ENCODE results near the gene TRHDE. TPM values are rescaled to one million over a fixed set of nuclear protein-coding genes. Genes with fewer than 3 reads are reported as not detected.
"Not testable (repeated sequence)": the region's sequence is repeated elsewhere in the genome, so short reads cannot be mapped to it uniquely, and the experiment has no call there.

Gene TRHDE
- total RNA-seq, 1 experiment from 2014 or later = 0.26 TPM

DNA sequence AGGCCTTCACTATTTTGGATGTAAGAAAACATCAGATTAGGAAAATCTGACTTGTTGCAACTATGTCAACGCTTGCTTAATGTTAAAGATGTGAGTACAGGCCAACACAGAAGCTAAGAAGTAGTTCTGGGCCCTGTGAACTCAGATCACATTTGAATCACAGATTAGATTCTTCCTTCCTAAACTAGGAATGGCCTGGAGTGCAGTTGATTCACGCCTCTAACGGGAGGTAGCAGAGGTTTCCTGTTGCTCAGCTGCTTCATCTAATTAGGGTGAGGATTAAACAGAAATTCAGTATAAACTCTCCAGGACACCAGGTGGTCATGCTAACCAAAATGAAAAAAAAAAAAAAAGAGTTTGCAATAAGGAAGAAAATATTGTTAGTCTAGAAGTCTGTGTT lies 314.3 kb downstream of the TRHDE start:
- peak; percentile 41 to 72 for DNase-seq
- no peaks in the 10 kb centered on the region for H3K27me3 ChIP-seq
- no peak overlapping the region for H3K4me3 ChIP-seq
- no peaks in the 10 kb centered on the region for H3K36me3 ChIP-seq
- H3K27ac ChIP-seq = peak overlapping the region; percentile 33
- H3K4me1 ChIP-seq = peaks cover 13% of the 10 kb centered on the region
- no peaks in the 10 kb centered on the region for H3K9me3 ChIP-seq (replicated peaks)

DNA sequence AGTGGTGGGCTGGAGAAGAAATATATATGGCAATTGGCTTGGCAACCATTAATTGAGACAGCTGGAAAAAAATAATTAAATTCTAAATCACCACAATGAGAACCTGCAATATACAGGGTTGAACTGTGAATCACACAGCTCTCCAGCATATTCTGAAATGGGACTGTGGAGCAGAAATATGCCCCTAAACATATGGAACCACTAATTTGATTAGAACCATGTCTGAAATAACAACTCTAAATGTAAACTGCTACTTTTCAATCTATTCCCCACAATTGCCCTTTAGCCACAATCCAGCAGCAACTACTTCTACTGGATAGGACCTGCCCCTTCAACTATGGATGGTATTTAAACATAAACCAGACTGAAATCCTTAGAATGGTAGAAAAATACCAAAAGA lies 330.4 kb downstream of the TRHDE start:
- no peaks in the 10 kb centered on the region for H3K4me1 ChIP-seq
- H3K36me3 ChIP-seq = no peaks in the 10 kb centered on the region
- no peak overlapping the region; the same call in 1 of the 2 replicates for H3K27ac ChIP-seq
- H3K27me3 ChIP-seq = no peaks in the 10 kb centered on the region
- peak in 1 of 2 experiments; percentile 16 for DNase-seq
- no peak overlapping the region for H3K4me3 ChIP-seq
- H3K9me3 ChIP-seq (replicated peaks) = 0 out of 2 replicates have a peak, but pooled peaks cover 4% of the 10 kb centered on the region

DNA sequence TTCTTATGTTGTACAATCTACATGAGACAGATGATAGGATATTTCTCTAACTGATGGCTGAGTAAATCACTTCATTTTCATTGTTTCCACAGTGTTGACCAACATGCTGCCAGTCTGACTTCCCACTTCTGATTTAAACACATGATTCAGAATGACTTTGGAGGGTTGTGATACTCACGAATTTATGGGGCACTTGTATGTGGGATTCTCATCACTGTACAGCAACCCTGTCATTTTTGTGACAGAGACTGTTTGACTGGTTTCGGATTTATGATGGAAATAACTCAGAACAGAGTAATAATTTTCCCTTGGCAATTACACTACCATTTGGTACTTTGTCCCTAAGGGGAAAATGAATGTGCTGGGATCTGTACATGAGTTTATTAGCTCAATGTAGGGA lies 333.8 kb downstream of the TRHDE start:
- Histone ChIP-seq H3K4me1 (no peaks in the 10 kb centered on the region), H3K27me3 (no peaks in the 10 kb centered on the region), H3K36me3 (no peaks in the 10 kb centered on the region), H3K9me3 (replicated peaks) (0 out of 2 replicates have a peak, but pooled peaks cover 4% of the 10 kb centered on the region), H3K4me3 (no peak overlapping the region), H3K27ac (no peak overlapping the region)
- no peak for DNase-seq

DNA sequence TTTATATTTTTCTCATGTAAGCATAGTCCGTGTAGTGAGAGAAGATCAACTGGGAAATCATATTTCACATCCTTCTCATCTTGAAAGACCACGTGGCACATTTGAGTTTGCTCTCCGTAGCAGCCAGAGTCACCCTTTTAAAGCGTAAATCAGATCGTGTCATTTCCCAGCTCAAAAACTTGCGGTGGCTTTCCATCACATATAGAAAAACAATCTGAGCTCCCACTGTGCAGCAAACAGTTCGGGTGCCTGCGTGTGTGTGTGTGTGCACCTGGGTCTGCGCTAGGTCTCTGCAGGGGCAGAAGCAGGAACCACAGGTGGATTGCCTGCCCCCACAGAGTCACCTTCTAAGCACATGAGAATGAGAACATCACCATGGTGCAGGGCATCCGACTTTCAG lies 338.2 kb downstream of the TRHDE start:
- no peaks in the 10 kb centered on the region for H3K27me3 ChIP-seq
- H3K9me3 ChIP-seq (replicated peaks) = no peaks in the 10 kb centered on the region
- no peak for DNase-seq
- no peak overlapping the region for H3K4me3 ChIP-seq
- no peak overlapping the region for H3K27ac ChIP-seq
- no peaks in the 10 kb centered on the region for H3K36me3 ChIP-seq
- no peaks in the 10 kb centered on the region for H3K4me1 ChIP-seq

DNA sequence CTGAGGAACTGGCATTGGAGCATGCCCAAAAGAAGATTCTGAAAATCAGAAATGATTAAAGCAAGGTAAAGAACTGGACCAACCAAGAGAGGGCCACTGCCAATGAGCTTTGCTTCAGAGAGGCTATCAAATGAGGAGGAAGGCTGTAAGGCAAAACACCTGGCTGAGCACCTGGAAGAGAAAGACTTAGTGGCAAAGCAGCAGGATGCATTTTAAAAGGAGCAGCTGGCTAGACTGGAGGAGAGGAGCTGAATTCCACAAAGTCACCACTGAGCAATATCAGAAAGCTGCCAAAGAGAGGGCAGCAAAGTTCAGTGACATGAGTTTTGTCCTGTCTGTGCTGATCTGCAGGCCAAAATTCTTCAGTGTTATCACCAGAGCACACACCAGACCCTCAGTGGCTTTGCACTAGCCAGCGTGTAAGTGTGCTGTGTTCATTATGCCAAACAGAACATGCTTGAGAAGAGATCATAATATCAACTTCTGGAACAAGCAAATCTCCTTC lies 338.7 kb downstream of the TRHDE start:
- no peaks in the 10 kb centered on the region for H3K36me3 ChIP-seq
- no peaks in the 10 kb centered on the region for H3K9me3 ChIP-seq (replicated peaks)
- H3K4me3 ChIP-seq = no peak overlapping the region
- no peak overlapping the region for H3K27ac ChIP-seq
- H3K4me1 ChIP-seq = no peaks in the 10 kb centered on the region
- no peaks in the 10 kb centered on the region for H3K27me3 ChIP-seq
- DNase-seq = no peak

DNA sequence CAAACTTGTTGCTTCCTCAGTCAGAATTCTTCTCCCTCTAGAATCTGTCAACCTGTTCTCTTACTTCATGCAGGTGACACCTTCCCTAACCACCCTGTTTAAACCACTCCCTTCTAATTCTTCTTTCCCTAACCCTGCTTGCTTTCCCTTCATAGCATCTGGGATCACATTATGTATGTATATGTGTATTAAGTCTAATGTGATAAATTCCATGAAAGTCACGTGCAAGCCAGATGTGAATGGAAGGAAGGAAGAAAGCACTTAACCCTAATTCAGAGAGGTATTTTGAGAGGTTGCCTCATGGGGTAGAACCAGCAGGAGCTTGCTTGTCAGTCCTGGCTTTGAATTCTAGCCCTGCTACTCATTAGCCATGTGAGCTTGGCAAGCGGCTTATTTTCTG lies 340.0 kb downstream of the TRHDE start:
- Histone ChIP-seq H3K36me3 (no peaks in the 10 kb centered on the region), H3K27ac (no peak overlapping the region), H3K4me3 (no peak overlapping the region), H3K27me3 (no peaks in the 10 kb centered on the region), H3K9me3 (replicated peaks) (no peaks in the 10 kb centered on the region), H3K4me1 (no peaks in the 10 kb centered on the region)
- DNase-seq = no peak

DNA sequence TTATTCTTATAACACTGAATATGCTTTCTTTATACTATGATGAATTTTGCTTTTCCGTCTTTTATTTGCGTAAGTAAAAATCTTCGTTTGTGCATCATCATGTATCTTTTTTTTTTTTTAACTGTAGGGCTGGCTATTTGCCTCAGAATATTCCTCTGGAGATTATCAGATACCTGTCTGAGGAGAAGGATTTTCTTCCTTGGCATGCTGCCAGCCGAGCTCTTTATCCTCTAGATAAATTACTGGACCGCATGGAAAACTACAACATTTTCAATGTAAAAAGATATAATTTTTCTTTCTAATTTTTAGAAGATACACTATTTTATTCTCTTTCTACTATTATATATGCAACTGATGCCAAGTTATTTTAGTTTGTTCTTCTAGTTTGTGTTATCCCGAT lies 346.6 kb downstream of the TRHDE start:
- no peaks in the 10 kb centered on the region for H3K36me3 ChIP-seq
- no peaks in the 10 kb centered on the region for H3K4me1 ChIP-seq
- H3K27me3 ChIP-seq = no peaks in the 10 kb centered on the region
- H3K27ac ChIP-seq = no peak overlapping the region
- H3K9me3 ChIP-seq (replicated peaks) = no peaks in the 10 kb centered on the region
- no peak overlapping the region for H3K4me3 ChIP-seq
- DNase-seq = no peak

DNA sequence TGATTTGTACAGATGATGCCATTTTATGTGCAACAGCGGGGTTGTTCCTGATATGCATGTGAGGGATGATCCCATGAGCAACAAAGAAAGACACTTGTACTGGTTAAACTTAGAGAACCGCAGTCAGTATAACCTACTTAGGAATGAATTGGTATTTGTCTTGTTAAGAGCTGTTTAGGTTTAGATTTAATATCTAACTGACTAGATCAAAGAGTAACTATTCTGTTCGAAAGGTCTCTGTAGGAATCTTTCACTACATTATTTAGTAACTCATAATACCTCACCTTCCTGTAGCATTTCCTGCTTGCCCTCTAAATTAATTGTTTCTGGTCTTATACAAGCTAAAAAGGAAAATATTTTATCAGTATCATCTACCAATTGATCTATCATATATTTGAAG lies 350.4 kb downstream of the TRHDE start:
- Histone ChIP-seq H3K27me3 (no peaks in the 10 kb centered on the region), H3K9me3 (replicated peaks) (no peaks in the 10 kb centered on the region), H3K36me3 (no peaks in the 10 kb centered on the region), H3K4me1 (no peaks in the 10 kb centered on the region), H3K27ac (no peak overlapping the region), H3K4me3 (no peak overlapping the region)
- no peak for DNase-seq

DNA sequence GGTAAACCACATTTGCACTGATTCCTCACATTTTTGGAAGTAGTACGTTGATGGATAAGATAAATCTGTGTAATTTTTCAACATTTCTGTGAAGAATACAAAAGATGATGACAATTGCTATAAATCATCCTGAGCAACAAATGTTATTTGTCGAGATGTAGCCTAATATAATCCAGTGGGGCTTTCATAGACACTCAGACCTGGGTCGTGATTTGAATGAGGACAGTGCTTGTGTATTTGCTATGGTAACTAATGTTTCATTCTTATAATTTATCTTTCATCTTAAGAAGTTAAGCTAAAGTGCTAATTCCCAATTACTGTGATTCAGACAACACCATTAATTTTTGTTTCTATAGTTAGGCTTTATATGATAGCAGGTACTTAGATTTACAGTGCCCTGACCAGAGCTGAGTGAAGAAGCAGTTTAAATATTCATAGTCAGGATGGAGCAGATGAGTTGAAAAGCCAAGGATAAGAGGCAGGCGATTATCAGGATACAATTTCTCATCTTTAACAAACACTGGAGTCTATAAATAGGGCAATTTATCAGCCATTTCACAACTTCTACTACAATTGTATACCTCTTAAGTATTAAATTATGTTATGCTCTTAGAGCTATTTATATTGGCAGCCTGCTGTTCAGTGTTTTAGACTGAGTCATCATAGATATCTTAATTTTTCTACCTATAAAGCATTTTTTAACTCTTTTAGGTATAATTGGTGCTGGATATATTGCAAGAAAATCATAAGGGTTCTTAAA lies 359.9 kb downstream of the TRHDE start:
- H3K4me1 ChIP-seq = no peaks in the 10 kb centered on the region
- no peaks in the 10 kb centered on the region for H3K36me3 ChIP-seq
- H3K27ac ChIP-seq = no peak overlapping the region
- DNase-seq = no peak
- no peaks in the 10 kb centered on the region for H3K9me3 ChIP-seq (replicated peaks)
- H3K27me3 ChIP-seq = no peaks in the 10 kb centered on the region
- H3K4me3 ChIP-seq = no peak overlapping the region

DNA sequence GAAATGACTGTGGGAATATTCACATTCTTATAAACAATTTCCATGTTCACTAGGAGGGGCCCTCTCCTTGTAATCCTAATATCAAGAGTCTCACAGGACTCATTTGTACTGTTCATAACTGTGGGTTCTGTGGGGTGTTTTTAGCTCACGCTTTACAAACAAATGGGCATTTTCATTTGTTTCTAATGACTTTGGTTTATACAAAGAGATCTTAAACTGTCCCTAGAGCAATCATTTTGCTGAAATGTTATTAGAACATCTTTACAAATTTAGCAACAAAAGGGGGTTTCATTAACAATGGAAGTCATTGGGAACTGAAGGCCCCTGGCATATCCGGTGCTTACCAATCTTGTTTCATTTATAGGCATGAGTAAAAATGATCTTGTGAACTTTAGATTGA lies 370.5 kb downstream of the TRHDE start:
- H3K9me3 ChIP-seq (replicated peaks) = no peaks in the 10 kb centered on the region
- no peaks in the 10 kb centered on the region for H3K36me3 ChIP-seq
- 0 out of 2 replicates have a peak, but pooled peaks cover 4% of the 10 kb centered on the region for H3K4me1 ChIP-seq
- DNase-seq = no peak
- H3K4me3 ChIP-seq = no peak overlapping the region
- no peak overlapping the region for H3K27ac ChIP-seq
- H3K27me3 ChIP-seq = no peaks in the 10 kb centered on the region

DNA sequence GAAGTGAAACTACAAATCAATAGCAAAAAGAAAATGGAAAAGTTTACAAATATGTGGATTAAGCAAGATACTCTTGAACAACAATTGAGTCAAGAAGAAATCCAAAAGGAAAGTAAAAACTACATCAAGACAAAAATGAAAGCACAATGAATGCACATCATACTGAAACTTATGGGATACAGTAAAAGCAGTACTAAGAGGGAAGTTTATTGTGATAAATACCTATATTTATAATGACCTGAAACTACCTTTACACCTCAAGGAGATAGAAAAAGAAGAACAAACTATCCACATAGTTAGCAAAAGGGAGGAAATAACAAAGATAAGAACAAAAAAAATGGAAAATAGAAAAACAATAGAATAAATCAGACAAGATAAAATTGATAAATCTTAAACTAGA lies 375.0 kb downstream of the TRHDE start:
- Histone ChIP-seq H3K36me3 (no peaks in the 10 kb centered on the region), H3K27me3 (no peaks in the 10 kb centered on the region), H3K4me3 (no peak overlapping the region), H3K27ac (no peak overlapping the region), H3K4me1 (0 out of 2 replicates have a peak, but pooled peaks cover 4% of the 10 kb centered on the region), H3K9me3 (replicated peaks) (no peaks in the 10 kb centered on the region)
- DNase-seq = no peak

DNA sequence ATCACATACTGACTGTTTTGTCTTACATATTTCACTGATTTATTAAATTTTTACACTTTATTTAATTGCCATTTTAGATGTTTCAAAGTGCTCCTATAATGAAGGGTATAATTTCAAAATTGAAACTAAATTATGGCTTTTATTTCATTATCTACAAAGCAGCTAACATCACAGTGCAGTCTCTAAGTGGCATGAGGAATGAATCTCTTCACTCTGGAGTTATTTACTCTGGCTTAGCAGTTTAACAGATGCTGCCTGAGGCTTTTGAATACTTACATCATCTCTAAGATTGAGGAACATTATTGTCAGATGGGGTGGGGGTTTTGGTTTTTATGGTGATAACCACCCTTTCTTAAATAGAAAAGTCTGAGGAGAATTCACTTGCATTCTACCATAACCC lies 386.4 kb downstream of the TRHDE start:
- H3K9me3 ChIP-seq (replicated peaks) = no peaks in the 10 kb centered on the region
- H3K36me3 ChIP-seq = no peaks in the 10 kb centered on the region
- H3K4me1 ChIP-seq = no peaks in the 10 kb centered on the region
- no peaks in the 10 kb centered on the region for H3K27me3 ChIP-seq
- no peak for DNase-seq
- H3K4me3 ChIP-seq = no peak overlapping the region
- H3K27ac ChIP-seq = no peak overlapping the region

DNA sequence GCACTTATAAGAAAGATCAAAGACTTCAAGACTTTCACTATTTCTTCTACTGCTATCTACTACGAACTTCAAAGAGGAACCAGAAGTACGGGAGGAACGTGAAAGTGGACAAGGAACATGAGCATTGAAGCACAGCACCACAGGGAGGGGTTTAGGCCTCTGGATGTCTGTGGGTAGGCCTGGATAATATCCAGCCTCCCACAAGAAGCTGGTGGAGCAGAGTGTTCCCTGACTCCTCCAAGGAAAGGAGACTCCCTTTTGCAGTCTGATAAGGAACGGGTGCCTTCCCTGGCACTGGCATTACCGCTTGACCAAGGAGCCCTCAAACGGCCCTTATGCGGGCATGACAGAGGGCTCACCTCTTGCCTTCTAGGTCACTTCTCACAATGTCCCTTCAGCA lies 388.0 kb downstream of the TRHDE start:
- DNase-seq; H3K4me1 ChIP-seq; H3K36me3 ChIP-seq; H3K27me3 ChIP-seq; H3K27ac ChIP-seq; H3K4me3 ChIP-seq; H3K9me3 ChIP-seq (replicated peaks): not testable (repeated sequence)

DNA sequence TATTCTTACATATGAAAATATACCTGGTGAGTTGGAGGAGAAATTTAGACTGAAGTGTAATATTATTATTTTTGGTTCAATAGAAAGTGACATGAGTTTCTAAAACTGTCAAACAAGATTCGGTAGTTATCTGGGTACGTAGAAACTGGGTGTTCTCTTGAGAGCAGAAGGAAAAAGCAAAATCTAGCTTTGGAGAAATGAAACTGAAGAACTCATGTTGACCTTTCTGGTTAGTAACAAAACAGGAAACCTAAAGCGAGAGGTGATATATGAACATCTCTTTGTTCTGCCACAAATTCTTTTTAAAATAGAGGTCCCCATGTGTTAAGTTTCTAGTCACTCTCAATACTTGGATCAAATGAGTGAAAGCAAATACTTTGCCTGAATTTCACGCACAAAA lies 401.7 kb downstream of the TRHDE start:
- H3K36me3 ChIP-seq = no peaks in the 10 kb centered on the region
- H3K27ac ChIP-seq = no peak overlapping the region
- DNase-seq = no peak
- H3K4me3 ChIP-seq = no peak overlapping the region
- H3K27me3 ChIP-seq = no peaks in the 10 kb centered on the region
- H3K4me1 ChIP-seq = no peaks in the 10 kb centered on the region
- no peaks in the 10 kb centered on the region for H3K9me3 ChIP-seq (replicated peaks)

DNA sequence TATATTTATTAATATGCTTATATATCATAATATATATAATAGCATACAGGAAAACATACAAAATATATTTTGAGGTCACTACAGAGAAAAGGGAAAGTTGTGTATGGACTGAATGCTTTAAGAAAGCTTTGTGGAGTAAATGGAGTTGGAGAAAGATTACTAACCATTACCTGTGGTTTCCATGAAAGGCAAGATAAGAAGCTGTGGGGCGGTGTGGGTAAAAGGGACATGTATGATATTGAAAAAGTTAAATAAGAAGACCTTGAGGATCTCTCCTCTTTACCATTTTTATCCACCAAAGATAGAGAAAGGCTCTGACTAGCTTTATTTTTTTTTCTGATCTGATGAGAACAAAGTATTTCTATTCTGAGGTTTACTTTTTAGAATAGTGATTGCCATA lies 404.4 kb downstream of the TRHDE start:
- no peaks in the 10 kb centered on the region for H3K36me3 ChIP-seq
- no peaks in the 10 kb centered on the region for H3K9me3 ChIP-seq (replicated peaks)

DNA sequence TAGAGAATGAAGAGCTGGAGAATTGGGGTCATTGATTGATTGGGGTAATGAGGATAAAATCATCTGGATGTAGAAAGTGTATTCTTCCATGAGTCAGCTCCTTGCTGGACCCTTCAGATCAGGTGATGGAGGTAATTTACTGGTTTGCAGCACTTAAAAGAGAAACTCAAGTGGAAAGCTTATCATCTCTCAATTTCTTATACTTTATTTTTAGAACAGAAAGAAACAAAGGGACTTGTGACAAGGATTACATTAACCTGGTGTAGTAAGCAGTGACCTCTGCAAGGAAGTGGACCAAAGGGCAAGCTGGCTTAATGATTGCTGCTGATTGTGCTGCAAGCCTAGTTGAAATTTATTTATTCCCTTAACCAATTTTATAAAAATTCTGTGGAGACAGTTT lies 405.0 kb downstream of the TRHDE start:
- Histone ChIP-seq H3K27me3 (no peaks in the 10 kb centered on the region), H3K4me1 (no peaks in the 10 kb centered on the region), H3K36me3 (no peaks in the 10 kb centered on the region), H3K4me3 (no peak overlapping the region), H3K27ac (no peak overlapping the region), H3K9me3 (replicated peaks) (no peaks in the 10 kb centered on the region)
- no peak for DNase-seq

More for the DNA sequence above, 404.4 kb downstream of the TRHDE start:
- Histone ChIP-seq H3K27ac (no peak overlapping the region), H3K27me3 (no peaks in the 10 kb centered on the region), H3K4me1 (no peaks in the 10 kb centered on the region), H3K4me3 (no peak overlapping the region)
- DNase-seq = no peak
